NOMO-1 treated with dmso at 0.1 percent for 144 hours (cell line): ENCODE results near the gene THADA.
"Not testable (repeated sequence)": the region's sequence is repeated elsewhere in the genome, so short reads cannot be mapped to it uniquely, and the experiment has no call there.

ENCODE experiments used
- DNase-seq: peaks from one replicate; lab custom pipeline; 2025; ENCODE audit not compliant: unreplicated experiment; lab: John Stamatoyannopoulos, UW

Gene THADA

GRCh38 chr2:43312755-43313641 is 282.8 kb downstream of the THADA start:
- no peak for DNase-seq

- DNase-seq, result no peak
Measured at GRCh38 chr2:43311276-43311675, 284.6 kb downstream of the THADA start.

GRCh38 chr2:43309935-43310334 is 285.9 kb downstream of the THADA start:
- no peak for DNase-seq

- no peak for DNase-seq
Measured at GRCh38 chr2:43307973-43308372, 287.9 kb downstream of the THADA start.

- no peak for DNase-seq
Measured at GRCh38 chr2:43307046-43307445, 288.8 kb downstream of the THADA start.

GRCh38 chr2:43306197-43306596 is 289.6 kb downstream of the THADA start:
- DNase-seq, result no peak

GRCh38 chr2:43305517-43305916 is 290.3 kb downstream of the THADA start:
- DNase-seq, result peak; percentile 71

- no peak for DNase-seq
Measured at GRCh38 chr2:43305012-43305411, 290.8 kb downstream of the THADA start.

- no peak for DNase-seq
Measured at GRCh38 chr2:43303889-43304288, 291.9 kb downstream of the THADA start.

GRCh38 chr2:43302961-43303494 is 292.8 kb downstream of the THADA start:
- DNase-seq, result no peak

- no peak for DNase-seq
Measured at GRCh38 chr2:43302182-43302960, 293.5 kb downstream of the THADA start.

- no peak for DNase-seq
Measured at GRCh38 chr2:43300781-43301583, 294.9 kb downstream of the THADA start.

GRCh38 chr2:43300222-43300621 is 295.6 kb downstream of the THADA start:
- no peak for DNase-seq

- no peak for DNase-seq
Measured at GRCh38 chr2:43298500-43298899, 297.3 kb downstream of the THADA start.

GRCh38 chr2:43297740-43298139 is 298.1 kb downstream of the THADA start:
- not testable (repeated sequence) for DNase-seq

- DNase-seq, result no peak
Measured at GRCh38 chr2:43294973-43295603, 300.8 kb downstream of the THADA start.

GRCh38 chr2:43293744-43294695 is 301.8 kb downstream of the THADA start:
- peak; percentile 86 for DNase-seq

GRCh38 chr2:43292851-43293743 is 302.7 kb downstream of the THADA start:
- DNase-seq, result no peak
